Lower leg skin (tissue), 4 donors: ENCODE results near the gene SBK2. TPM values are rescaled to one million over a fixed set of nuclear protein-coding genes. Genes with fewer than 3 reads are reported as not detected.
"Not testable (repeated sequence)": the region's sequence is repeated elsewhere in the genome, so short reads cannot be mapped to it uniquely, and the experiment has no call there.

Source experiments
- DNase-seq, 2 donors: peaks; one replicate each; pipeline ENCODE4 v3.0.0-alpha.2; 2019; ENCODE audit warnings: low spot score in 2 of 2
- H3K4me3 ChIP-seq: fragments of 200-600 bp; sonication (generic); 2 replicates; pipeline ENCODE4 v1.5.1; 2017; ENCODE audit warnings: mild to moderate bottlenecking, low read depth; ENCODE audit not compliant: poor library complexity, severe bottlenecking
- POLR2A ChIP-seq, 2 donors: fragments of 450-650 bp; IDR thresholded peaks; one replicate each; pipeline ENCODE4 v1.6.1; 2016 to 2017; ENCODE audit warnings: antibody characterized with exemption in 2 of 2, mild to moderate bottlenecking in 1 of 2, moderate library complexity in 1 of 2
- WGBS, 2 donors: methylation state at CpG; one replicate each; pipeline ENCODE4 v1.1.5; 2018; 5-methylcytosine and 5-hydroxymethylcytosine counted together
- intact Hi-C: fragments of 100-400 bp; cut with DNase I; formaldehyde crosslinking; loops from one replicate; pipeline ENCODE4 v1.15.0; 2023; ENCODE audit warnings: low total_unique reads
- total RNA-seq, 4 donors: library from RNA; depleted of rRNA; stranded (reverse); fragments of >200 nt; gene quantifications; one replicate each; pipeline ENCODE4 v1.1.0, GENCODE V29; 2016
- TF ChIP-seq, protein P1 (sequence below), 3 donors: fragments of 450-650 bp; IDR thresholded peaks; one replicate each; pipeline ENCODE4 v1.5.1; 2016; ENCODE audit warnings: antibody characterized with exemption in 3 of 3, mild to moderate bottlenecking in 3 of 3, moderate library complexity in 2 of 3

Gene SBK2
- total RNA-seq, 4 donors from 2014 or later, result not detected

DNA sequence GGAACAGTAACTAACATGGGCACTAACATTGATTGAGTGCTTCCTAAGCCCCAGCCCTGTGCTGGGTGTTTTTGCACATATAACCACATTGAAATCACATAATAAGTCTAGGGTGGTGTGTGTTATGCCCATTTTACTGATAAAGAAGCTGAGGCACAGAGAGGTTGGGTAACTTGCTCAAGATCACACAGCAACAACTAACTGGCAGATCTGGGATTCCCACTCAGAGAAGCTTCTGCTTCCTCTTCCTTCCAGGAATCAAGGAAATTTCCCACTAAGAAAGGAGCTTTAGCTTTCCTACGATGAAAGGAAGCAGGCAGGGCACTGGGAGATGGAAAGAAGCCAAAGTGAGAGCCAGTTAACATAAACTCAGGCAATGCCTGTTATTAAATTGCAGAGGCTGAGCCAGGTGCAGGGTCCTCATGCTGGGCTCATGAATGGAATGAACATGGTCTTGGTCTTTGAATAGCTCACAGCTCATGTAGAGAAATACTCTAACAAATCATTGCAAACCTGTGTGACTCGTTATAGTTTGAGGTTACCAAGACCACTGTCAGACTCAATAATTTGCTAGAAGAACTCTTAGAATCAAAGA is 38.6 kb downstream of the SBK2 start:
- no peak overlapping the region for H3K4me3 ChIP-seq
- TF ChIP-seq, protein P1, sequence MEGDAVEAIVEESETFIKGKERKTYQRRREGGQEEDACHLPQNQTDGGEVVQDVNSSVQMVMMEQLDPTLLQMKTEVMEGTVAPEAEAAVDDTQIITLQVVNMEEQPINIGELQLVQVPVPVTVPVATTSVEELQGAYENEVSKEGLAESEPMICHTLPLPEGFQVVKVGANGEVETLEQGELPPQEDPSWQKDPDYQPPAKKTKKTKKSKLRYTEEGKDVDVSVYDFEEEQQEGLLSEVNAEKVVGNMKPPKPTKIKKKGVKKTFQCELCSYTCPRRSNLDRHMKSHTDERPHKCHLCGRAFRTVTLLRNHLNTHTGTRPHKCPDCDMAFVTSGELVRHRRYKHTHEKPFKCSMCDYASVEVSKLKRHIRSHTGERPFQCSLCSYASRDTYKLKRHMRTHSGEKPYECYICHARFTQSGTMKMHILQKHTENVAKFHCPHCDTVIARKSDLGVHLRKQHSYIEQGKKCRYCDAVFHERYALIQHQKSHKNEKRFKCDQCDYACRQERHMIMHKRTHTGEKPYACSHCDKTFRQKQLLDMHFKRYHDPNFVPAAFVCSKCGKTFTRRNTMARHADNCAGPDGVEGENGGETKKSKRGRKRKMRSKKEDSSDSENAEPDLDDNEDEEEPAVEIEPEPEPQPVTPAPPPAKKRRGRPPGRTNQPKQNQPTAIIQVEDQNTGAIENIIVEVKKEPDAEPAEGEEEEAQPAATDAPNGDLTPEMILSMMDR (IDR thresholded peaks at IDR 0.05), result no peak
- no peak for TF ChIP-seq POLR2A (IDR thresholded peaks at IDR 0.05)
- DNase-seq, result no peak
- 64 to 72% methylated on average over 1 to 2 of the region's 2 CpGs for WGBS, 2 donors
- intact Hi-C loops, result loop anchor here (10.0 kb wide), 1 partner anchor 354 kb away; the partner anchor contains the start of gene TNNT1

GRCh38 chr19:55497763-55498162 is 39.2 kb downstream of the SBK2 start:
- WGBS, 2 donors, result 72 to 92% methylated on average over 5 to 13 of the region's 13 CpGs
- intact Hi-C loops, result loop anchor here (10.0 kb wide), 1 partner anchor 353 kb away; the partner anchor contains the start of gene TNNT1
- no peak for DNase-seq
- H3K4me3 ChIP-seq, result no peak overlapping the region
- no peak for TF ChIP-seq POLR2A (IDR thresholded peaks at IDR 0.05)
- TF ChIP-seq, protein P1 (IDR thresholded peaks at IDR 0.05), result no peak

GRCh38 chr19:55496820-55497219 is 40.1 kb downstream of the SBK2 start:
- 79% methylated on average over 10 of the region's 10 CpGs for WGBS, 2 donors
- intact Hi-C loops, result loop anchor here (10.0 kb wide), 1 partner anchor 352 kb away; the partner anchor contains the start of gene TNNT1
- DNase-seq, H3K4me3 ChIP-seq: not testable (repeated sequence)

- TF ChIP-seq, protein P1 (IDR thresholded peaks at IDR 0.05), result no peak
- TF ChIP-seq POLR2A (IDR thresholded peaks at IDR 0.05), result no peak
- intact Hi-C loops, result loop anchor here (10.0 kb wide), 1 partner anchor 351 kb away; the partner anchor contains the start of gene TNNT1
- WGBS, 2 donors, result 75 to 83% methylated on average over 11 of the region's 11 CpGs
- DNase-seq, result no peak
- H3K4me3 ChIP-seq, result no peak overlapping the region
These were observed 41.1 kb downstream of the SBK2 start for GRCh38 chr19:55495646-55496349.

DNA sequence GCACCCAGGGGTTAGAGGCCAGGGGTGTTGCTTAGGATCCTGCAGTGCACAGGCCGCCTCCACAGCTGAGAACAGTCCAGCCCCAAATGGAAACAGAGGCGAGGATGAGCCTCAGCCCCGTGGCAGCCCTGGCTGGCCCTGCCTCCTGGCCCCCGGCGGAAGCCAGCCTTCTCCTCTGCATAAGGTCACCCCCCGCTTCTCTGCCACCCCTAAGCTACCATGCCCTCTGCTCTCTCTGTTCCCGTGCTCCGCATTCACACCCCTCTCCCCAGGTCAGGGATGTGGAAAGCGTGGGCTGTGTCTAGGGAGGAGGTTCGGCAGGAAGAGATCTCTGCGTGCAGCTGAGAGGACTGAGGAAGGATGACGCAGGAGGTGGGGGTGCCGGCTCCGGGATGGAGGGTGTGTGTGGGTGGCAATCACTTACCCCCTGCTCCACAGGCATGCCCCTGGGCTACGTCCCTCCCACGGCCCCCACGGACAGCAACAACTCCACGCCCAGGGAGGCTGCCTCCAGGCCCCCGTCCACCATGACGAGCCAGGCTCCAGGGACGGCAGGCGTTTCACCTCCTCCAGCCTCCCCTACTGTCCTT is 42.7 kb downstream of the SBK2 start:
- WGBS, 2 donors, result 24 to 39% methylated on average over 22 of the region's 22 CpGs
- DNase-seq, result no peak

More for the DNA sequence above, 42.7 kb downstream of the SBK2 start:
- no peak overlapping the region for H3K4me3 ChIP-seq
- no peak for TF ChIP-seq POLR2A (IDR thresholded peaks at IDR 0.05)
- TF ChIP-seq, protein P1 (IDR thresholded peaks at IDR 0.05), result no peak
- intact Hi-C loops, result loop anchor here (10.0 kb wide), 1 partner anchor 349 kb away; the partner anchor contains the start of gene TNNT1
